ENCODE measurements around the gene DNAJA2. TPM values are rescaled to one million over a fixed set of nuclear protein-coding genes. Genes with fewer than 3 reads are reported as not detected.

DNAJA2 gene
- total and polyA plus RNA-seq, 8 donors, result 13.0 to 26.6 (median 21.7) TPM

GRCh38 chr16:46961373-46962353, 11.8 kb downstream of the DNAJA2 start:
- no peaks in the 10 kb centered on the region for H3K27me3 ChIP-seq
- FAIRE-seq (no peak), DNase-seq (no peak), ATAC-seq (peak in 1 of 4 donors; percentile 59)
- no peak overlapping the region for H3K4me3 ChIP-seq
- 78 to 83% methylated on average over 9 of the region's 9 CpGs for WGBS, 2 donors
- no peaks in the 10 kb centered on the region for H3K9me3 ChIP-seq
- no peaks in the 10 kb centered on the region for H3K4me1 ChIP-seq
- H3K27ac ChIP-seq, result no peak overlapping the region
- no peak for TF ChIP-seq CTCF (IDR thresholded peaks at IDR 0.05)
- H3K36me3 ChIP-seq, result peaks cover 0 to 68% (median 29%) of the 10 kb centered on the region in 3 donors
- intact Hi-C loops (cut with DNase I), result no loop called here

- H3K4me1 ChIP-seq, result no peaks in the 10 kb centered on the region
- no peak for TF ChIP-seq CTCF (IDR thresholded peaks at IDR 0.05)
- intact Hi-C loops (cut with DNase I), result no loop called here
- no peaks in the 10 kb centered on the region for H3K27me3 ChIP-seq
- H3K27ac ChIP-seq, result no peak overlapping the region
- 88 to 92% methylated on average over 5 of the region's 5 CpGs for WGBS, 2 donors
- peaks cover 0 to 45% (median 8%) of the 10 kb centered on the region in 3 donors for H3K36me3 ChIP-seq
- H3K9me3 ChIP-seq, result no peaks in the 10 kb centered on the region
- no peak for ATAC-seq
- FAIRE-seq, result no peak
- no peak for DNase-seq
- no peak overlapping the region for H3K4me3 ChIP-seq
Measured at GRCh38 chr16:46954562-46954961, 18.9 kb downstream of the DNAJA2 start.

- no peak for TF ChIP-seq CTCF (IDR thresholded peaks at IDR 0.05)
- intact Hi-C loops (cut with DNase I), result no loop called here
- no peak overlapping the region for H3K27ac ChIP-seq
- WGBS, 2 donors, result 35 to 41% methylated on average over 1 of the region's 1 CpG
- H3K4me3 ChIP-seq, result no peak overlapping the region
- H3K27me3 ChIP-seq, result no peaks in the 10 kb centered on the region
- DNase-seq (no peak), FAIRE-seq (no peak), ATAC-seq (no peak)
- H3K4me1 ChIP-seq, result no peaks in the 10 kb centered on the region
- peaks cover 0 to 11% (median 0%) of the 10 kb centered on the region in 3 donors for H3K36me3 ChIP-seq
- H3K9me3 ChIP-seq, result no peaks in the 10 kb centered on the region
Measured at GRCh38 chr16:46950009-46950408, 23.5 kb downstream of the DNAJA2 start.

GRCh38 chr16:46949241-46949892, 24.1 kb downstream of the DNAJA2 start:
- 75 to 76% methylated on average over 7 of the region's 7 CpGs for whole genome bisulfite sequencing, 2 donors
- TF ChIP-seq CTCF (IDR thresholded peaks at IDR 0.05), result no peak
- Histone ChIP-seq H3K4me1 (no peaks in the 10 kb centered on the region), H3K4me3 (no peak overlapping the region), H3K27me3 (no peaks in the 10 kb centered on the region), H3K27ac (no peak overlapping the region), H3K36me3 (peaks cover 0 to 5% (median 0%) of the 10 kb centered on the region in 3 donors), H3K9me3 (no peaks in the 10 kb centered on the region)
- intact Hi-C loops (cut with DNase I), result loop anchor here in 1 of 3 donors (10.0 kb wide), 1 partner anchor 1215 kb away; no protein-coding TSS in a partner anchor
- FAIRE-seq, result no peak
- no peak for DNase-seq
- peak in 2 of 4 donors; percentile 50 to 68 for ATAC-seq

Measured in pancreas (tissue), 10 donors.